HEK293T (cell line): ENCODE measurements around the gene PIK3CB.

ENCODE experiments used
- ARNT ChIP-seq: fragments of 450-650 bp; IDR thresholded peaks from 2 replicates; pipeline ENCODE4 v1.6.1; 2017; ENCODE audit warnings: mild to moderate bottlenecking
- BHLHE40 ChIP-seq: fragments of 450-650 bp; IDR thresholded peaks from 2 replicates; pipeline ENCODE4 v1.6.1; 2016; ENCODE audit warnings: mild to moderate bottlenecking, moderate library complexity, borderline replicate concordance
- CTBP1 ChIP-seq: fragments of 450-650 bp; IDR thresholded peaks from 2 replicates; pipeline ENCODE4 v1.6.1; 2016; ENCODE audit warnings: borderline replicate concordance
- FOXA1 ChIP-seq: fragments of 450-650 bp; IDR thresholded peaks from 2 replicates; pipeline ENCODE4 v1.6.1; 2016; ENCODE audit warnings: mild to moderate bottlenecking
- FOXM1 ChIP-seq: fragments of 450-650 bp; IDR thresholded peaks from 2 replicates; pipeline ENCODE4 v1.6.1; 2017; ENCODE audit warnings: mild to moderate bottlenecking, borderline replicate concordance
- NFRKB ChIP-seq: fragments of 450-650 bp; IDR thresholded peaks from 2 replicates; pipeline ENCODE4 v1.6.1; 2016; ENCODE audit warnings: mild to moderate bottlenecking, moderate library complexity
- SP1 ChIP-seq: fragments of 450-650 bp; IDR thresholded peaks from 2 replicates; pipeline ENCODE4 v1.6.1; 2017
- SUZ12 ChIP-seq: fragments of 450-650 bp; IDR thresholded peaks from 2 replicates; pipeline ENCODE4 v1.6.1; 2016; ENCODE audit warnings: mild to moderate bottlenecking
- TARDBP ChIP-seq: fragments of 450-650 bp; IDR thresholded peaks from 2 replicates; pipeline ENCODE4 v1.6.1; 2016
- TF ChIP-seq, protein P1 (sequence below): fragments of 450-650 bp; IDR thresholded peaks from 2 replicates; pipeline ENCODE4 v1.6.1; 2016

DNA sequence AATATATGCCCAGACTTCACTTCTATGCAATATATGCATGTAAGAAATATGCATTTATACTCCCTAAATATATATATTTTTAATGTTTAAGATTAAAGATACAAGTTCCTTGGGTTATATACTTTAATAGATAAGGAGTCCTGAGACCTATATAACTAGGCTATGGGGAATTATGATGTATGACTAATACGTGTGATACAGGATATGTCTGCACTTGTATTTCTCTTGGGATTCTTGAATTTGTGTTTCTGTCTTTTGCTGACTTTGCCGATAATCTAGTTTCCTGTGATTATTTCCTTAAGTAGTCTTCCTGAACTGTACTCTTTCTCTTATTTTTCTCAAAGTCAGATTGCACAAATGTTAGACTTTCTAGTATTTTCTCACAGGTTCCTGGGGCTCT, 109.6 kb downstream of the PIK3CB start:
- TF ChIP-seq SUZ12 (no peak), TARDBP (no peak), NFRKB (no peak), BHLHE40 (no peak), SP1 (no peak), FOXA1 (no peak), FOXM1 (no peak), ARNT (no peak), CTBP1 (no peak)
- TF ChIP-seq, protein P1, sequence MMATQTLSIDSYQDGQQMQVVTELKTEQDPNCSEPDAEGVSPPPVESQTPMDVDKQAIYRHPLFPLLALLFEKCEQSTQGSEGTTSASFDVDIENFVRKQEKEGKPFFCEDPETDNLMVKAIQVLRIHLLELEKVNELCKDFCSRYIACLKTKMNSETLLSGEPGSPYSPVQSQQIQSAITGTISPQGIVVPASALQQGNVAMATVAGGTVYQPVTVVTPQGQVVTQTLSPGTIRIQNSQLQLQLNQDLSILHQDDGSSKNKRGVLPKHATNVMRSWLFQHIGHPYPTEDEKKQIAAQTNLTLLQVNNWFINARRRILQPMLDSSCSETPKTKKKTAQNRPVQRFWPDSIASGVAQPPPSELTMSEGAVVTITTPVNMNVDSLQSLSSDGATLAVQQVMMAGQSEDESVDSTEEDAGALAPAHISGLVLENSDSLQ = no peak
